Mucosa of stomach (tissue), 1 donor: ENCODE measurements around the gene HTRA3.

Source experiments
- H3K27me3 ChIP-seq: one replicate; pipeline ENCODE4 v1.7.0; 2013; ENCODE audit warnings: mild to moderate bottlenecking, low read length; ENCODE audit not compliant: control insufficient read depth, insufficient read depth
- H3K36me3 ChIP-seq: one replicate; pipeline ENCODE4 v1.7.0; 2013; ENCODE audit warnings: low read length; ENCODE audit not compliant: control insufficient read depth, insufficient read depth
- H3K4me1 ChIP-seq: one replicate; pipeline ENCODE4 v1.7.0; 2013; ENCODE audit warnings: mild to moderate bottlenecking, low read length; ENCODE audit not compliant: control insufficient read depth, insufficient read depth
- H3K4me3 ChIP-seq: one replicate; pipeline ENCODE4 v1.7.0; 2013; ENCODE audit warnings: low read length
- H3K9ac ChIP-seq: one replicate; pipeline ENCODE4 v1.7.0; 2013; ENCODE audit warnings: mild to moderate bottlenecking, low read length, moderate library complexity
- H3K9me3 ChIP-seq: one replicate; pipeline ENCODE4 v1.7.0; 2013; ENCODE audit warnings: mild to moderate bottlenecking, low read length, moderate library complexity; ENCODE audit not compliant: control insufficient read depth
- donor health status: Pancreatic carcinoma.

Gene HTRA3

GRCh38 chr4:8319731-8320385, 50.3 kb downstream of the HTRA3 start:
- H3K36me3 ChIP-seq = no peaks in the 10 kb centered on the region
- H3K4me1 ChIP-seq = peaks cover 10% of the 10 kb centered on the region
- no peaks in the 10 kb centered on the region for H3K27me3 ChIP-seq
- H3K9ac ChIP-seq = no peak overlapping the region
- no peak overlapping the region for H3K4me3 ChIP-seq
- H3K9me3 ChIP-seq = no peaks in the 10 kb centered on the region

GRCh38 chr4:8320386-8320750, 50.8 kb downstream of the HTRA3 start:
- no peaks in the 10 kb centered on the region for H3K36me3 ChIP-seq

GRCh38 chr4:8321220-8321619, 51.7 kb downstream of the HTRA3 start:
- H3K9me3 ChIP-seq = no peaks in the 10 kb centered on the region
- H3K4me3 ChIP-seq = no peak overlapping the region
- no peaks in the 10 kb centered on the region for H3K27me3 ChIP-seq
- peaks cover under 1% of the 10 kb centered on the region for H3K4me1 ChIP-seq
- no peak overlapping the region for H3K9ac ChIP-seq
- no peaks in the 10 kb centered on the region for H3K36me3 ChIP-seq

More at GRCh38 chr4:8320386-8320750, 50.8 kb downstream of the HTRA3 start:
- Histone ChIP-seq H3K4me3 (no peak overlapping the region), H3K4me1 (peaks cover 9% of the 10 kb centered on the region), H3K9ac (no peak overlapping the region), H3K9me3 (no peaks in the 10 kb centered on the region), H3K27me3 (no peaks in the 10 kb centered on the region)

- H3K9me3 ChIP-seq = no peaks in the 10 kb centered on the region
- no peak overlapping the region for H3K9ac ChIP-seq
- H3K27me3 ChIP-seq = no peaks in the 10 kb centered on the region
- no peaks in the 10 kb centered on the region for H3K36me3 ChIP-seq
- H3K4me1 ChIP-seq = no peaks in the 10 kb centered on the region
- no peak overlapping the region for H3K4me3 ChIP-seq
Observed at GRCh38 chr4:8321771-8322170, 52.2 kb downstream of the HTRA3 start.

- Histone ChIP-seq H3K4me1 (no peaks in the 10 kb centered on the region), H3K9ac (no peak overlapping the region), H3K36me3 (no peaks in the 10 kb centered on the region), H3K9me3 (no peaks in the 10 kb centered on the region), H3K4me3 (no peak overlapping the region), H3K27me3 (no peaks in the 10 kb centered on the region)
Observed at GRCh38 chr4:8322794-8323704, 53.5 kb downstream of the HTRA3 start.

GRCh38 chr4:8323947-8324555, 54.5 kb downstream of the HTRA3 start:
- no peaks in the 10 kb centered on the region for H3K36me3 ChIP-seq
- H3K9ac ChIP-seq = no peak overlapping the region
- H3K4me3 ChIP-seq = no peak overlapping the region
- no peaks in the 10 kb centered on the region for H3K9me3 ChIP-seq
- no peaks in the 10 kb centered on the region for H3K4me1 ChIP-seq
- no peaks in the 10 kb centered on the region for H3K27me3 ChIP-seq

GRCh38 chr4:8324640-8325239, 55.2 kb downstream of the HTRA3 start:
- H3K36me3 ChIP-seq = no peaks in the 10 kb centered on the region
- H3K27me3 ChIP-seq = no peaks in the 10 kb centered on the region
- H3K9me3 ChIP-seq = no peaks in the 10 kb centered on the region
- no peaks in the 10 kb centered on the region for H3K4me1 ChIP-seq
- H3K4me3 ChIP-seq = no peak overlapping the region
- no peak overlapping the region for H3K9ac ChIP-seq

GRCh38 chr4:8325291-8325973, 55.9 kb downstream of the HTRA3 start:
- no peak overlapping the region for H3K4me3 ChIP-seq
- no peaks in the 10 kb centered on the region for H3K9me3 ChIP-seq
- no peaks in the 10 kb centered on the region for H3K36me3 ChIP-seq
- no peaks in the 10 kb centered on the region for H3K27me3 ChIP-seq
- no peaks in the 10 kb centered on the region for H3K4me1 ChIP-seq
- H3K9ac ChIP-seq = no peak overlapping the region

- Histone ChIP-seq H3K4me3 (no peak overlapping the region), H3K4me1 (no peaks in the 10 kb centered on the region), H3K36me3 (no peaks in the 10 kb centered on the region), H3K9ac (no peak overlapping the region), H3K9me3 (no peaks in the 10 kb centered on the region), H3K27me3 (no peaks in the 10 kb centered on the region)
Observed at GRCh38 chr4:8326206-8326605, 56.7 kb downstream of the HTRA3 start.

GRCh38 chr4:8328456-8328855, 58.9 kb downstream of the HTRA3 start:
- no peaks in the 10 kb centered on the region for H3K27me3 ChIP-seq
- no peak overlapping the region for H3K9ac ChIP-seq
- H3K4me1 ChIP-seq = no peaks in the 10 kb centered on the region
- H3K4me3 ChIP-seq = no peak overlapping the region
- no peaks in the 10 kb centered on the region for H3K36me3 ChIP-seq
- no peaks in the 10 kb centered on the region for H3K9me3 ChIP-seq

GRCh38 chr4:8328866-8329559, 59.5 kb downstream of the HTRA3 start:
- Histone ChIP-seq H3K4me1 (no peaks in the 10 kb centered on the region), H3K36me3 (no peaks in the 10 kb centered on the region), H3K27me3 (no peaks in the 10 kb centered on the region), H3K9me3 (no peaks in the 10 kb centered on the region), H3K4me3 (no peak overlapping the region), H3K9ac (no peak overlapping the region)
